ENCODE results near the gene MYO5C.
"Not testable (repeated sequence)": the region's sequence is repeated elsewhere in the genome, so short reads cannot be mapped to it uniquely, and the experiment has no call there.

Gene MYO5C

GRCh38 chr15:52308446-52309153 lies 13.0 kb upstream of the MYO5C start:
- no peak for DNase-seq (ENCODE audit: low read depth in 2 of 2)

GRCh38 chr15:52307847-52308246 lies 12.2 kb upstream of the MYO5C start:
- DNase-seq (ENCODE audit: low read depth in 2 of 2), result no peak

GRCh38 chr15:52306270-52306669 lies 10.7 kb upstream of the MYO5C start:
- DNase-seq (ENCODE audit: low read depth in 2 of 2), result peak; percentile 6 to 9

- DNase-seq (ENCODE audit: low read depth in 2 of 2), result no peak
Observed at GRCh38 chr15:52303093-52303772, 7.6 kb upstream of the MYO5C start.

- no peak for DNase-seq (ENCODE audit: low read depth in 2 of 2)
Observed at GRCh38 chr15:52301265-52301847, 5.8 kb upstream of the MYO5C start.

- no peak for DNase-seq (ENCODE audit: low read depth in 2 of 2)
Observed at GRCh38 chr15:52294881-52295420, 653 bp downstream of the MYO5C start.

- no peak for DNase-seq (ENCODE audit: low read depth in 2 of 2)
Observed at GRCh38 chr15:52292780-52293392, 2.7 kb downstream of the MYO5C start.

- no peak for DNase-seq (ENCODE audit: low read depth in 2 of 2)
Observed at GRCh38 chr15:52291204-52291603, 4.4 kb downstream of the MYO5C start.

- no peak for DNase-seq (ENCODE audit: low read depth in 2 of 2)
Observed at GRCh38 chr15:52290800-52291199, 4.8 kb downstream of the MYO5C start.

- no peak for DNase-seq (ENCODE audit: low read depth in 2 of 2)
Observed at GRCh38 chr15:52290329-52290728, 5.3 kb downstream of the MYO5C start.

GRCh38 chr15:52289629-52290081 lies 5.9 kb downstream of the MYO5C start:
- no peak for DNase-seq (ENCODE audit: low read depth in 2 of 2)

- DNase-seq (ENCODE audit: low read depth in 2 of 2), result no peak
Observed at GRCh38 chr15:52288986-52289385, 6.6 kb downstream of the MYO5C start.

GRCh38 chr15:52288051-52288942 lies 7.3 kb downstream of the MYO5C start:
- DNase-seq (ENCODE audit: low read depth in 2 of 2), result no peak

GRCh38 chr15:52287114-52287513 lies 8.5 kb downstream of the MYO5C start:
- DNase-seq (ENCODE audit: low read depth in 2 of 2), result no peak

- not testable (repeated sequence) for DNase-seq (ENCODE audit: low read depth in 2 of 2)
Observed at GRCh38 chr15:52285941-52286340, 9.7 kb downstream of the MYO5C start.

- DNase-seq (ENCODE audit: low read depth in 2 of 2), result no peak
Observed at GRCh38 chr15:52284164-52284563, 11.4 kb downstream of the MYO5C start.

GRCh38 chr15:52283281-52283680 lies 12.3 kb downstream of the MYO5C start:
- DNase-seq (ENCODE audit: low read depth in 2 of 2), result no peak

GRCh38 chr15:52282418-52282817 lies 13.2 kb downstream of the MYO5C start:
- no peak for DNase-seq (ENCODE audit: low read depth in 2 of 2)

- no peak for DNase-seq (ENCODE audit: low read depth in 2 of 2)
Observed at GRCh38 chr15:52281085-52282035, 14.2 kb downstream of the MYO5C start.

All from fibroblast of skin of left quadriceps (primary cell).